HEK293T (cell line): ENCODE data around the gene CD226.

ENCODE experiments used
- ARNT ChIP-seq: fragments of 450-650 bp; IDR thresholded peaks from 2 replicates; pipeline ENCODE4 v1.6.1; 2017; ENCODE audit warnings: mild to moderate bottlenecking
- BHLHE40 ChIP-seq: fragments of 450-650 bp; IDR thresholded peaks from 2 replicates; pipeline ENCODE4 v1.6.1; 2016; ENCODE audit warnings: mild to moderate bottlenecking, moderate library complexity, borderline replicate concordance
- FOXK2 ChIP-seq: fragments of 450-650 bp; IDR thresholded peaks from 2 replicates; pipeline ENCODE4 v1.6.1; 2016; ENCODE audit warnings: mild to moderate bottlenecking
- FOXM1 ChIP-seq: fragments of 450-650 bp; IDR thresholded peaks from 2 replicates; pipeline ENCODE4 v1.6.1; 2017; ENCODE audit warnings: mild to moderate bottlenecking, borderline replicate concordance
- HDGF ChIP-seq: fragments of 450-650 bp; IDR thresholded peaks from 2 replicates; pipeline ENCODE4 v1.6.1; 2017; ENCODE audit warnings: antibody characterized with exemption, borderline replicate concordance
- LEF1 ChIP-seq: fragments of 450-650 bp; IDR thresholded peaks from 2 replicates; pipeline ENCODE4 v1.6.1; 2017; ENCODE audit warnings: mild to moderate bottlenecking, borderline replicate concordance
- NFRKB ChIP-seq: fragments of 450-650 bp; IDR thresholded peaks from 2 replicates; pipeline ENCODE4 v1.6.1; 2016; ENCODE audit warnings: mild to moderate bottlenecking, moderate library complexity
- SP1 ChIP-seq: fragments of 450-650 bp; IDR thresholded peaks from 2 replicates; pipeline ENCODE4 v1.6.1; 2017
- SUZ12 ChIP-seq: fragments of 450-650 bp; IDR thresholded peaks from 2 replicates; pipeline ENCODE4 v1.6.1; 2016; ENCODE audit warnings: mild to moderate bottlenecking
- TARDBP ChIP-seq: fragments of 450-650 bp; IDR thresholded peaks from 2 replicates; pipeline ENCODE4 v1.6.1; 2016
- ZNF384 ChIP-seq: fragments of 450-650 bp; IDR thresholded peaks from 2 replicates; pipeline ENCODE4 v1.6.1; 2016
- TF ChIP-seq, protein P1 (sequence below): fragments of 450-650 bp; IDR thresholded peaks from 2 replicates; pipeline ENCODE4 v1.6.1; 2016

DNA sequence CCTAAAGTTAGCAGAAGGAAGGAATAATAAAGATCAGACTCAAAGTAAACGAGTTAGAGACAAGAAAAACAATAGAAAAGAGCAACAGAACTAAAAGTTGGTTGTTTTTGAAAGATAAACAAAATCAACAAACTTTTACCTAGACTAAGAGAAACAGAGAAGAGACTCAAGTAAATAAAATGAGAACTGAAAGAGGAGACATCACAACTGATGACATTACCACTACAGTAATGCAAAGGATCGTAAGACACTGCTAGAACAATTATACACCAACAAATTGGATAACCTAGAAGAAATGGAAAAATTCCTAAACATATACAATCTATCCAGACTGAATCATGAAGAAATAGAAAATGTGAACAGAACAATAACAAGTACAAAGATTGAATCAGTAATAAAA, 139.3 kb downstream of the CD226 start:
- no peak for TF ChIP-seq SUZ12
- no peak for TF ChIP-seq FOXK2
- TF ChIP-seq ZNF384: no peak
- TF ChIP-seq NFRKB: no peak
- TF ChIP-seq BHLHE40: no peak
- no peak for TF ChIP-seq TARDBP
- TF ChIP-seq, protein P1, sequence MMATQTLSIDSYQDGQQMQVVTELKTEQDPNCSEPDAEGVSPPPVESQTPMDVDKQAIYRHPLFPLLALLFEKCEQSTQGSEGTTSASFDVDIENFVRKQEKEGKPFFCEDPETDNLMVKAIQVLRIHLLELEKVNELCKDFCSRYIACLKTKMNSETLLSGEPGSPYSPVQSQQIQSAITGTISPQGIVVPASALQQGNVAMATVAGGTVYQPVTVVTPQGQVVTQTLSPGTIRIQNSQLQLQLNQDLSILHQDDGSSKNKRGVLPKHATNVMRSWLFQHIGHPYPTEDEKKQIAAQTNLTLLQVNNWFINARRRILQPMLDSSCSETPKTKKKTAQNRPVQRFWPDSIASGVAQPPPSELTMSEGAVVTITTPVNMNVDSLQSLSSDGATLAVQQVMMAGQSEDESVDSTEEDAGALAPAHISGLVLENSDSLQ: no peak
- no peak for TF ChIP-seq ARNT
- TF ChIP-seq LEF1: no peak
- TF ChIP-seq FOXM1: no peak
- TF ChIP-seq SP1: no peak
- no peak for TF ChIP-seq HDGF
